Right hindlimb (tissue), 1 donor: ENCODE measurements around the gene AEBP1.

ENCODE experiments used
- DNase-seq: peaks from one replicate; pipeline ENCODE4 v3.0.0-alpha.2; 2018

AEBP1 gene

GRCh38 chr7:44158096-44158872, 54.1 kb downstream of the AEBP1 start:
- no peak for DNase-seq

GRCh38 chr7:44158873-44159631, 54.9 kb downstream of the AEBP1 start:
- no peak for DNase-seq

GRCh38 chr7:44159824-44160630, 55.9 kb downstream of the AEBP1 start:
- no peak for DNase-seq

GRCh38 chr7:44161371-44161770, 57.2 kb downstream of the AEBP1 start:
- no peak for DNase-seq

- DNase-seq: no peak
Measured at GRCh38 chr7:44162179-44162578, 58.0 kb downstream of the AEBP1 start.

GRCh38 chr7:44162785-44163395, 58.7 kb downstream of the AEBP1 start:
- peak; percentile 10 for DNase-seq

GRCh38 chr7:44163591-44163990, 59.4 kb downstream of the AEBP1 start:
- DNase-seq: peak; percentile 16
